GM04503 (cell line): ENCODE data around the gene NELFA.

Source experiments
- DNase-seq: peaks from one replicate; pipeline ENCODE4 v3.0.0-alpha.2; 2012; ENCODE audit warnings: low read depth

Gene NELFA

GRCh38 chr4:1982124-1983052 lies 26.4 kb downstream of the NELFA start:
- no peak for DNase-seq

DNA sequence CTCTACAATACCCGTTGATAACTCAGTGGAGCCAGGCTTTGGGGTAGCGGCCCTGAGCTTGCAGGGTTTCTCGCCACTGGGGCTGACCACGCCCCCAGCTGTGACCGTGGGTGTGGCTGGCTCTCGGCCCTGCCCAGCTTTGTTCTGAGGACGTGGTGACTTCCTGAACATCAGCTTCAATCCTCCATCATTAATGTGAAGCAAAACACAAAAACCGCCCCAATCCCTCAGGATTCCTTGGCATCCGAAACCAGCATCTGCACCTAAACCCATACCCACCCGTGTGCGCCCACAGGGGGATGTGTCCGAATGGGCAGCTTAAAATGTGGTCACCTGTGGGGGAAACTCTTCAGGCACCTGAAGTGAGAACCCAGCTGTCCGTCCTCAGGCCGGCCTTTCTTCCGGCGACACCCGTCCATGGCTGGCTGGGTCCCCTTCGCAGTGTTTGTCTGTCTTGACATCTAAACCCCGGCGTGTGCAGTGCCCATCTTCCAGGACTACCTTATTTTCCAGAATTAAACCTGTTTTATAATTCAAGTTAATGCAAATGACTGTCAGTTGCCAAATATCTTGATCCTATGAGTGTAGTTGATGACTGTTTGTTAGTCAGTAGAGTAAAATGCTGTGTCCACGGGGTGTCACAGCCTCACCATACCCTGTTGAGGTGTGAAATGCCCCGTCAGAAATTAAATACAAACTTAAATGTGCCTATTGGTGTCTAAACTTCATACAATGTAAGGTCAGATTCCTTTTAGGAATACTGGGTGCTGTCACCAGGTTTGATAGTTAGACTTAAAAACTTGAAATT lies 27.3 kb downstream of the NELFA start:
- no peak for DNase-seq

DNA sequence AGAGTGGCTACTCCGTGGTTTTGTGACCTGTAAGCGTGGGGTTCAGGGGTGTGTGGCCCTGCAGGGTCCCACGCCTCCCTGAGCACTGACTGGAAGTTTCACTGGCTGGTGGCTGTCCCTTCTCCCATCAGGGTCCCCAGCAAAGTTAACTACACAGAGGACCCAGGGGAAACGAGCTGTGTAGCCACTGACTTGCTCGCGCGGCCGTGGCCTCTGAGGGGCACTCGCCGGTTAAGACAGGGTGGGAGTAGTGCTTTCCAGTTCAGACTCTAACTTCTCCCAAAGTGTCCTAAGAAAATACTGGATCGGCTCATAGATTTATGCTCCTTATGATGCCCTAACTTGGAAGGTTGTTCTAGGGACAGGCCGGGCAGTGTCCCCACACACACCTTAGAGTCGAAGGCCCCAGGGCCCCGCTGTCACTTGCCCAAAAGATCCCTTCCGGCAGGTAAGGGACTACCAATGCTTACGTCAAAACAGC lies 28.2 kb downstream of the NELFA start:
- DNase-seq, result no peak

GRCh38 chr4:1979477-1980196 lies 29.1 kb downstream of the NELFA start:
- DNase-seq, result no peak

GRCh38 chr4:1978741-1979476 lies 29.9 kb downstream of the NELFA start:
- no peak for DNase-seq

GRCh38 chr4:1978226-1978625 lies 30.5 kb downstream of the NELFA start:
- DNase-seq, result no peak

DNA sequence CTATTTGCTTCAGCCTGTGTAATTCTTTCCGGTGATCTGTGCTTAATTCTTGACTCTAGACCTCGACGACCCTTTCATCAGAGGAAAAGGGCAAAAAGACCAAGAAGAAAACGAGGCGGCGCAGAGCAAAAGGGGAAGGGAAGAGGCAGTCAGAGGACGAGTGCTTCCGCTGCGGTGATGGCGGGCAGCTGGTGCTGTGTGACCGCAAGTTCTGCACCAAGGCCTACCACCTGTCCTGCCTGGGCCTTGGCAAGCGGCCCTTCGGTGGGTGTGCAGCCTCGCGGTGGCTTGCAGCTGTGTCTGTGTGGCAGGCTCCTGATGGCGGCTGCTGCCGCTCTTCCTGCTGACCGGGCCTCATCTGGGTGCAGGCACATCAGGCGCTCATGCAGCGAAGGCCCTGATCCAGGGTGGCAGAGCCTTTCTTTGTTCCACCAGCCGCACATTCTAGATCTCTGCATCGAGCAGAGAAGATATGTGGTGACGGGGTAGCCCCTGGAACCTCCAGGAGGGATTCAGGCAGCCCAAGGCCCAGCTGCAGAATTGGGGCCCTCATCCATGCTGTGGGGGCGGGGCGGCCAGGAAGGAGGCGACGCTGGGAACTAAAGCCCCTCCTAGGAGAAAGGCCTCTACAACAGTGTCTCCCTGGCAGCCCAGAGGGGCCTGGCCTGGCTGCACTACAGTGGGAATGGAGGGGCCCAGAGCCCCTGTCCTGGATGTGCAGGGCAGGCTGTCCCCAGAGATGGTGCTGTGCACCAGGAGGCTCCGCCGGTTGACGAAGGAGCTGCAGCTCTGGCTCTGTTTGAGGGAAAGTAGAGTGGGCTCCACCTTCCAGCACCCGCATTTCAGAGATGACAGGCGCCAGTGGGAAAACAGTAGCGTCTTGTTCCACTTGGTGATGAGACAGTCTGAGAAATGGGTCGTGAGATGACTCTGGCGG lies 32.1 kb downstream of the NELFA start:
- DNase-seq, result no peak

GRCh38 chr4:1975880-1976279 lies 32.9 kb downstream of the NELFA start:
- DNase-seq, result no peak

GRCh38 chr4:1975391-1975801 lies 33.4 kb downstream of the NELFA start:
- no peak for DNase-seq

- no peak for DNase-seq
Observed at GRCh38 chr4:1974840-1975239, 33.9 kb downstream of the NELFA start.

DNA sequence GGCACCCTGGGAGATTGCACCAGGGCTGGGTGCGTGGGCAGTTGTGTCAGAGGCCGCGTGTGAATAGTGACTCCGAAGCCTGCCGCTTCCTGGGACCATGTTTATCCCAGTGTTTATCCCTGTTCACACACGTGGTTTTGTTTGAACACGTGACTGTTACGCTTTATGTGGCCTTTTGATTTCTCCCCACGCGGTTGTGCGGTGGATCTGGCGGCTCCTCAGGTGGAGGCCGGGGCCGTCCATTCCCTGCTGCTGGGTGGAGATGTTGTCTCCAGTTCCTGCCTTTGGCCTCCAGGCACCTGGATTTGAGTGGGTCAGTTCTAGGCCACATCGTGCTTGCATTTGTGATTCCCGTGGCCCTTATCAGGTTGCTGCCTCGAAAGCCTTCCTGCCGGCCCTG lies 35.1 kb downstream of the NELFA start:
- DNase-seq, result no peak

- no peak for DNase-seq
Observed at GRCh38 chr4:1973218-1973617, 35.6 kb downstream of the NELFA start.

GRCh38 chr4:1972414-1972813 lies 36.4 kb downstream of the NELFA start:
- DNase-seq, result no peak

- DNase-seq, result no peak
Observed at GRCh38 chr4:1971456-1972200, 37.1 kb downstream of the NELFA start.

GRCh38 chr4:1970926-1971325 lies 37.8 kb downstream of the NELFA start:
- DNase-seq, result no peak

DNA sequence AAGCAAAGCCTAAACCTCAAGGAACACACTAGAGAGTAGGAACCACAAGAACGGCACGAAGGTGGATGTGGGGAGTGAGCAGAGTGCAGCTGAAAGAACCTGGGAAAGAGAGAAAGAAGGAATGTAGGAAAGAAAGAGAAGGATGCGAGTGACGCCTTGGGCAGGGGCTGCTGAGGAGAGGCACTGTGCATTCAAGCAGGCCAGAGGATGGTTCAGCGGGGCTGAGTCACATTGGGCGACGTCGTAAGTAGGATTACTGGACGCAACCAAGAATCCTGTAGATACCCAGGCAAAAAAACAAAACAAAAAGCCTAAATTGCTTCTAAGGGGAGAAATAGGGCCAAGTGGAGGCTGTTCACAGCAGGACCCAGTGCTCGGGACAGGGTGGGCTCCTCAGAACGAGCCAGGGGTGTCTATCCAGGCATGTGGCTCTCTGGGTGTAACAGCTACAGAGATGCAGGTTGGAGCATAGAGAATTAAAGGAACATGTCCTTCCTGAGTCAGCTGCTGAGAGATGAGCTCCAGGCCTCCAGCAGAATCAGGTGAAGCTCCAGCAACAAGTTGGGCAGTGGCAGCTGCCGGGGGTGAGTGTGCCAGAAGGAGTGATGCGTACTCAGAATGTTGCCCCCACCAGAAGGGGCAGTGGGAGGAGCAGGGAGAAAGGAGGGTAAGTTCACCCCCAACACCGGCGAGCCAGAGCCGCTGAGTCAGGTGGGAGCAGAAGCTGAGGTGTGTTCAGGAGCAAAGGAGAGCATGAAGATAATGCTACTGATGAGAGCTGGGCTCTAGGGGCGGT lies 38.6 kb downstream of the NELFA start:
- no peak for DNase-seq

DNA sequence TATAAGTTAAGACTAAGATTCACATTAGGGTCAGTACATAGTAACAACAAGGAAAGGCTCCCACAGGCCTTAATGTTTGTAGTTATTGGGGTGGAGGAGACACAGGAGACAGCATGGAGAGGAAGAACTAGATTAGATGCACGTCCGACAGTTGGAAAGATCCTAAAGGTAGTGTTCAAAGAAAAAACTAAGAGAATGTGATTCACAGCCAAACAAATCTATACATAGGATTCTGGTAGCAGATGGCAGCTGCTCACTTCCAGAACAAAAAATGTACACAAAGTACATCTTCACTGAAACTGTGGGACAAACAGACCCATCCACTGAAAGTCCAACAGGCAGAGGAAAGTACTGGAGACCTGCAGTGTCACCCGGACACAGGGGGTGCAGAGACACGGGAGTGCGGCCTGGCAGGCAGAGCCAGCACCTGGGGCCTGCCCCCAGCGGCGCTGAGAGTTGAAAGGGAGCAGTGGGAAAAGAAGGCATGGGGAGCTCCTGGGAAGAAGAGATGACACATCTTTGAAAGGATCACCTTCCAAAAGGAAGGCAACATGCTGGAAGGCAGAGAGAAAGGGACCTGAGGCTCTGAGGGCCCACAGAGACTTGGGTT lies 40.0 kb downstream of the NELFA start:
- DNase-seq, result no peak

- no peak for DNase-seq
Observed at GRCh38 chr4:1967512-1968149, 41.1 kb downstream of the NELFA start.
